Fibroblast of the aortic adventitia (primary cell): ENCODE results near the gene BCAS1. TPM values are rescaled to one million over a fixed set of nuclear protein-coding genes. Genes with fewer than 3 reads are reported as not detected.

Experiments
- DNase-seq: peaks from one replicate; pipeline ENCODE4 v3.0.0-alpha.2; 2010; ENCODE audit warnings: low read depth
- H3K4me3 ChIP-seq: 2 replicates; pipeline ENCODE4 v1.5.1; 2011; ENCODE audit warnings: low read depth, mild to moderate bottlenecking, control low read depth, low read length, moderate library complexity
- CTCF ChIP-seq: IDR thresholded peaks from 2 replicates; pipeline ENCODE4 v1.5.1; 2011; ENCODE audit warnings: mild to moderate bottlenecking, low read length, control low read depth, inconsistent platforms; ENCODE audit not compliant: insufficient read depth
- total RNA-seq: library from RNA; depleted of rRNA; stranded (reverse); fragments of >200 nt; gene quantifications from 2 replicates; pipeline ENCODE4 v1.2.3, GENCODE V29; 2012; ENCODE audit warnings: low replicate concordance

The BCAS1 gene
- total RNA-seq, 1 donor = 0.09 TPM

GRCh38 chr20:53911301-53911700, 159.1 kb downstream of the BCAS1 start:
- no peak for TF ChIP-seq CTCF
- no peak for DNase-seq
- no peak overlapping the region for H3K4me3 ChIP-seq

GRCh38 chr20:53910351-53911002, 159.9 kb downstream of the BCAS1 start:
- no peak for TF ChIP-seq CTCF
- H3K4me3 ChIP-seq = no peak overlapping the region
- no peak for DNase-seq

GRCh38 chr20:53907968-53908751, 162.2 kb downstream of the BCAS1 start:
- no peak for DNase-seq
- TF ChIP-seq CTCF = no peak

GRCh38 chr20:53905820-53906191, 164.6 kb downstream of the BCAS1 start:
- no peak for DNase-seq
- no peak for TF ChIP-seq CTCF
- H3K4me3 ChIP-seq = no peak overlapping the region

More at GRCh38 chr20:53907968-53908751, 162.2 kb downstream of the BCAS1 start:
- H3K4me3 ChIP-seq = no peak overlapping the region

- no peak for DNase-seq
- H3K4me3 ChIP-seq = no peak overlapping the region
- no peak for TF ChIP-seq CTCF
Measured at GRCh38 chr20:53905019-53905819, 165.2 kb downstream of the BCAS1 start.

- DNase-seq = no peak
- TF ChIP-seq CTCF = no peak
- H3K4me3 ChIP-seq = no peak overlapping the region
Measured at GRCh38 chr20:53904261-53904660, 166.1 kb downstream of the BCAS1 start.
